Measurements from ENCODE around the gene FAM47E. TPM values are rescaled to one million over a fixed set of nuclear protein-coding genes. Genes with fewer than 3 reads are reported as not detected.

FAM47E gene
- total and polyA plus RNA-seq, 2 of the 8 experiments (the other 6 are each of a cell fraction or from before 2014, with no cell fraction given): 1.3 to 1.4 TPM

- TF ChIP-seq, protein P1, sequence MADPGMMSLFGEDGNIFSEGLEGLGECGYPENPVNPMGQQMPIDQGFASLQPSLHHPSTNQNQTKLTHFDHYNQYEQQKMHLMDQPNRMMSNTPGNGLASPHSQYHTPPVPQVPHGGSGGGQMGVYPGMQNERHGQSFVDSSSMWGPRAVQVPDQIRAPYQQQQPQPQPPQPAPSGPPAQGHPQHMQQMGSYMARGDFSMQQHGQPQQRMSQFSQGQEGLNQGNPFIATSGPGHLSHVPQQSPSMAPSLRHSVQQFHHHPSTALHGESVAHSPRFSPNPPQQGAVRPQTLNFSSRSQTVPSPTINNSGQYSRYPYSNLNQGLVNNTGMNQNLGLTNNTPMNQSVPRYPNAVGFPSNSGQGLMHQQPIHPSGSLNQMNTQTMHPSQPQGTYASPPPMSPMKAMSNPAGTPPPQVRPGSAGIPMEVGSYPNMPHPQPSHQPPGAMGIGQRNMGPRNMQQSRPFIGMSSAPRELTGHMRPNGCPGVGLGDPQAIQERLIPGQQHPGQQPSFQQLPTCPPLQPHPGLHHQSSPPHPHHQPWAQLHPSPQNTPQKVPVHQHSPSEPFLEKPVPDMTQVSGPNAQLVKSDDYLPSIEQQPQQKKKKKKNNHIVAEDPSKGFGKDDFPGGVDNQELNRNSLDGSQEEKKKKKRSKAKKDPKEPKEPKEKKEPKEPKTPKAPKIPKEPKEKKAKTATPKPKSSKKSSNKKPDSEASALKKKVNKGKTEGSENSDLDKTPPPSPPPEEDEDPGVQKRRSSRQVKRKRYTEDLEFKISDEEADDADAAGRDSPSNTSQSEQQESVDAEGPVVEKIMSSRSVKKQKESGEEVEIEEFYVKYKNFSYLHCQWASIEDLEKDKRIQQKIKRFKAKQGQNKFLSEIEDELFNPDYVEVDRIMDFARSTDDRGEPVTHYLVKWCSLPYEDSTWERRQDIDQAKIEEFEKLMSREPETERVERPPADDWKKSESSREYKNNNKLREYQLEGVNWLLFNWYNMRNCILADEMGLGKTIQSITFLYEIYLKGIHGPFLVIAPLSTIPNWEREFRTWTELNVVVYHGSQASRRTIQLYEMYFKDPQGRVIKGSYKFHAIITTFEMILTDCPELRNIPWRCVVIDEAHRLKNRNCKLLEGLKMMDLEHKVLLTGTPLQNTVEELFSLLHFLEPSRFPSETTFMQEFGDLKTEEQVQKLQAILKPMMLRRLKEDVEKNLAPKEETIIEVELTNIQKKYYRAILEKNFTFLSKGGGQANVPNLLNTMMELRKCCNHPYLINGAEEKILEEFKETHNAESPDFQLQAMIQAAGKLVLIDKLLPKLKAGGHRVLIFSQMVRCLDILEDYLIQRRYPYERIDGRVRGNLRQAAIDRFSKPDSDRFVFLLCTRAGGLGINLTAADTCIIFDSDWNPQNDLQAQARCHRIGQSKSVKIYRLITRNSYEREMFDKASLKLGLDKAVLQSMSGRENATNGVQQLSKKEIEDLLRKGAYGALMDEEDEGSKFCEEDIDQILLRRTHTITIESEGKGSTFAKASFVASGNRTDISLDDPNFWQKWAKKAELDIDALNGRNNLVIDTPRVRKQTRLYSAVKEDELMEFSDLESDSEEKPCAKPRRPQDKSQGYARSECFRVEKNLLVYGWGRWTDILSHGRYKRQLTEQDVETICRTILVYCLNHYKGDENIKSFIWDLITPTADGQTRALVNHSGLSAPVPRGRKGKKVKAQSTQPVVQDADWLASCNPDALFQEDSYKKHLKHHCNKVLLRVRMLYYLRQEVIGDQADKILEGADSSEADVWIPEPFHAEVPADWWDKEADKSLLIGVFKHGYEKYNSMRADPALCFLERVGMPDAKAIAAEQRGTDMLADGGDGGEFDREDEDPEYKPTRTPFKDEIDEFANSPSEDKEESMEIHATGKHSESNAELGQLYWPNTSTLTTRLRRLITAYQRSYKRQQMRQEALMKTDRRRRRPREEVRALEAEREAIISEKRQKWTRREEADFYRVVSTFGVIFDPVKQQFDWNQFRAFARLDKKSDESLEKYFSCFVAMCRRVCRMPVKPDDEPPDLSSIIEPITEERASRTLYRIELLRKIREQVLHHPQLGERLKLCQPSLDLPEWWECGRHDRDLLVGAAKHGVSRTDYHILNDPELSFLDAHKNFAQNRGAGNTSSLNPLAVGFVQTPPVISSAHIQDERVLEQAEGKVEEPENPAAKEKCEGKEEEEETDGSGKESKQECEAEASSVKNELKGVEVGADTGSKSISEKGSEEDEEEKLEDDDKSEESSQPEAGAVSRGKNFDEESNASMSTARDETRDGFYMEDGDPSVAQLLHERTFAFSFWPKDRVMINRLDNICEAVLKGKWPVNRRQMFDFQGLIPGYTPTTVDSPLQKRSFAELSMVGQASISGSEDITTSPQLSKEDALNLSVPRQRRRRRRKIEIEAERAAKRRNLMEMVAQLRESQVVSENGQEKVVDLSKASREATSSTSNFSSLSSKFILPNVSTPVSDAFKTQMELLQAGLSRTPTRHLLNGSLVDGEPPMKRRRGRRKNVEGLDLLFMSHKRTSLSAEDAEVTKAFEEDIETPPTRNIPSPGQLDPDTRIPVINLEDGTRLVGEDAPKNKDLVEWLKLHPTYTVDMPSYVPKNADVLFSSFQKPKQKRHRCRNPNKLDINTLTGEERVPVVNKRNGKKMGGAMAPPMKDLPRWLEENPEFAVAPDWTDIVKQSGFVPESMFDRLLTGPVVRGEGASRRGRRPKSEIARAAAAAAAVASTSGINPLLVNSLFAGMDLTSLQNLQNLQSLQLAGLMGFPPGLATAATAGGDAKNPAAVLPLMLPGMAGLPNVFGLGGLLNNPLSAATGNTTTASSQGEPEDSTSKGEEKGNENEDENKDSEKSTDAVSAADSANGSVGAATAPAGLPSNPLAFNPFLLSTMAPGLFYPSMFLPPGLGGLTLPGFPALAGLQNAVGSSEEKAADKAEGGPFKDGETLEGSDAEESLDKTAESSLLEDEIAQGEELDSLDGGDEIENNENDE (IDR thresholded peaks at IDR 0.05; ENCODE audit: insufficient replicate concordance, low read length): no peak
- TF ChIP-seq TAF7 (optimal IDR thresholded peaks at IDR 0.05; ENCODE audit: borderline replicate concordance, low read depth, low read length) (no peak), FOSL1 (IDR thresholded peaks at IDR 0.05; ENCODE audit: insufficient read depth, low read depth, low read length) (no peak), SRF (IDR thresholded peaks at IDR 0.05; ENCODE audit: low read depth, low read length) (no peak), JUND (IDR thresholded peaks at IDR 0.05; ENCODE audit: low read length) (no peak)
Measured at GRCh38 chr4:76232681-76233080, 18.8 kb upstream of the FAM47E start (continued).

Measured in H1 (cell line).